CD1c-positive myeloid dendritic cell (primary cell): ENCODE results near the gene HES7.
A peak's percentile ranks its signal among the peaks of the same experiment; 100 is the strongest.

Experiments used
- DNase-seq: peaks from one replicate; pipeline ENCODE4 v3.0.0-alpha.2; 2016; ENCODE audit errors: extremely low spot score

Gene HES7

DNA sequence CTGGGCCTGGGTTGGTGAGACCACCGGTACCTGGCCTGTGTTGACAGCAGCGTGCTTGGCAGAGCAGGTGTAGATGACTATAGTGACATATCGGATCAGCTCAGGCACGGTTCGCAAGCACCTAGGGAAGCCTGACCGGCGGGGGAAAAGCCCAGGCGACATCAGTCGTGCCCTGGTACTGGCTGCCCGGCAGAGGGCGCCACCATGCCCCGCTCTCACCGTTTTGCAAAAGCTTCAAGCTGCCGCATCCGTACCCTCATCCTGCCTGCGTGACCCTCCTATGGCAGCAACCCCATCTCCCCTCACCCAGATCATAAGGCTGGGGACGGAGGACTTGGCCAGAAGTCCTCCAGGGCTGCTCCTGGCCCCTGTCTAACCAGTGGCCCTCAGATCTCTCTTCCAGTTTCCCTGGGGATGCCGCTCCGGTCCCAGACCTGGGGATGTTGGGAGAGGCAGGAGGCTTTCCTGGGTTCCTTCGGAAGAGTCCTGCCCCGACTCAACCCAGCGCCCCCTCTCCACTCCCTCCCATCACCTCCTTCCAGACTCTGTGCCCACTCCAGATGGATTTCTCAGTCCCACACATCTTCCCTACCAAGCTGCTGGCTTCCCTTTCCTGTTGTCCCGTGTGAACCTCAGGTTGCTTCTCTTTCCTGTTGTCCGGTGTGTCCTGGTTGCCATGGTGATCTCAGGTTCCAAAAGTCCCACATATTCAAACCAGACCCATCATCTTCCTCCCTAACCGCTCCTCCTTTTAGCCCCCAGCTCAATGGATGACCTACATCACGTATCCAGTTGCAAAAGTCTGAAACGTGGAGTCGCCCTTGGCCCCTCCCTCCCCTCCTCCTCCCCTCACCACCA, 50.0 kb downstream of the HES7 start:
- DNase-seq, result peak; percentile 82

DNA sequence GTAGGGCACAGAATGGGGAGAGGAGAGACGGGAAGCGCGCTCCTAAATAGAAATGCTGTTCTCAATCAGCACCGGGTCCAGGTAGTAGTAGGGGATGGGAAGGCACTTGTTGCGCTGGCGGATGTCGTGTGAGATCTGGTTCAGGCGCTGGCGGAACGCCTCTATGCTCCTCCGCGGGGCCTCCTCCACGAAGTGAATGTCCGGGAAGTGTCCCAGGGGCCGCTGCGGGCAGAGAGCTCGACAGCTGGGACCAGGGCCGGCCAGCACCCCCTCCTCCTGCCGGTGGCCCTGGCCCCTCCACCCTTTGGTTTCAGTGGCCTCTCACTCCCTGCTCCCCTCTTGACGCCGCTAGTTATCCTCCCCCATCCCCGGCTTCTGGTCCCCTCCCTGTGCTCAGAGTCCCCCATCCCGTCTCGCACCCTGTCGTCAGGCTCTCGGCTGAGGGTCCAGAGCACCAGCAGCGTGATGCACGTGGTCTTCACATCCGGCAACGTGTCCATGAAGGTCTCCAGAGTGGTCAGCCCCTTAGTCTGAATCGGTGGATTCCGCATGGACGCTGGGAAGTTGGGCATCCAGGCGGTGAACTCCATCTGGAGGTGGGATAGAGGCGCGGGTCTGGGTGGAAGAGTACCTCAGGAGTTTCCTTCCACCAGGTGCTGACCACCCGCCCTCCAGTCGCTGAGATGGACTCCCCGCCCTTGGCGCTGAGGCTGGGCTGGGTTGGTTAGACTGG, 51.0 kb downstream of the HES7 start:
- DNase-seq, result no peak

DNA sequence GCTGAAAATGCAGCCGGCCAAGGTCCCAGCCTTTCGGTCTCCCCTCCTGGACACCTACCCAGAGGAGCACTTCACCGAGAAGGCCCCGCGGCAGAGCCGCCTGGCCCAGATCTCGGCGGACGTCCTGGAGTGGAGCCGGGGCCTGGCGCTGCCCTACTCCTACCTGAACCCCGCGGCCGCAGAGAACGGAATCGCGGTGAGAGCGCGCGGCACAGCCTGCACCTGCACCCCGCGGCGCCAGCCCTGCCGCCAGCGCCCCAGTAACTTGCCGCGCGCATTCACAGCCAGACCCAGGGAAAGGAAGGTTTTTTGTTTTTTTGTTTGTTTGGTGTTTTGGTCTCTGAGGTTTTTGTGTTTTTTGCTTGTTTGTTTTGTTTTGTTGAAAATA, 51.6 kb downstream of the HES7 start:
- no peak for DNase-seq

DNA sequence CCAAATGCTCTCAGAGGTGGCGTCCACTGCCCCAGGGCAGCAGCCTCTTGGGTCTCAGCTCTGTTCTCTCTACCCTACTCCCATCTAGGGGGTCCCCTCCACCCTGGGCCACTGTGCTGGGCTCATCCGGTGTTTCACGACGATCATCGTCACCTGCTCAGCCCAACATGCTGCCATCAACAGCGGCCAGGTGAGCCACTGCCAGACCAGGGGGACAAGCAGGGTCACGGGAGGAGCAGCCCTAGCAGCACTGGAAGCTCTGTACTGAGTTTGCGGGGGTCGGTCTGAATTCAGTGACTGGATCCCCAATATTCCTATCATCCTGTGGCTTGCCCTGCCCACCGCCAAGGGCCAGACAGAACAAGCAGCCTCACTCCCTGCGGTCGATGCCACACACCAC, 52.4 kb downstream of the HES7 start:
- DNase-seq, result no peak
